KOPT-K1 (cell line): Measurements from ENCODE around the gene CT45A8.
"Not testable (repeated sequence)": the region's sequence is repeated elsewhere in the genome, so short reads cannot be mapped to it uniquely, and the experiment has no call there.

ENCODE experiments used
- H3K27ac ChIP-seq: fragments of 200-600 bp; sonication (generic); 2 replicates; pipeline ENCODE4 v1.5.1; 2016; ENCODE audit warnings: antibody characterized with exemption, mild to moderate bottlenecking, low read depth, low read length; ENCODE audit not compliant: poor library complexity, severe bottlenecking
- H3K36me3 ChIP-seq: fragments of 200-600 bp; sonication (generic); 2 replicates; pipeline ENCODE4 v1.5.1; 2017; ENCODE audit warnings: antibody characterized with exemption, mild to moderate bottlenecking, low read length, moderate library complexity; ENCODE audit not compliant: insufficient read depth
- H3K9me3 ChIP-seq: fragments of 200-600 bp; sonication (generic); 2 replicates; pipeline ENCODE4 v1.5.1; 2017; ENCODE audit warnings: antibody characterized with exemption, low read length, mild to moderate bottlenecking; ENCODE audit not compliant: insufficient read depth, poor library complexity, severe bottlenecking

Gene CT45A8, protein sequence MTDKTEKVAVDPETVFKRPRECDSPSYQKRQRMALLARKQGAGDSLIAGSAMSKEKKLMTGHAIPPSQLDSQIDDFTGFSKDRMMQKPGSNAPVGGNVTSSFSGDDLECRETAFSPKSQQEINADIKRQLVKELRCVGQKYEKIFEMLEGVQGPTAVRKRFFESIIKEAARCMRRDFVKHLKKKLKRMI

DNA sequence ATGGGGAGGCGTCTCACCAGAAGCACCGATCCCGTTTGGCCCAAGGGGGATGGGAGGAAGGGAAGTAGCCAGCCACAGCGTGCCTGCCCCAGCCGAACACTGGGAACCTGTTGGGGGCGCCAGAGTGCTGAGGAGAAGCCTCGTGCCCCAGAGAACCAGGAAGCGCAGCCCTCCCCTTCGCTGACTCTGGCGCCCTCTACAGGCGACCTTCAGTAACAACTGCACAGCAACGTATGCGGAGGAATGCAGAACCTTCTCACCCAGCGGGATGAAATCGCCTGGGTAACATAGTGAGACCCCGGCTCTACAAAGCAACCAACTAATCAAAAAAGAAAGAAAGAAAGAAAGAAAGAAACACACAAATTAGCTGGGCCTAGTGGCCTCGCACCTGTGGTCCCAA, at the start of gene CT45A8:
CT45A8 (minus strand) TSS at position 101 of the 400 bp plus-strand sequence. CDS start 3,755 bp downstream, outside the sequence.
- not testable (repeated sequence) for H3K9me3 ChIP-seq, H3K36me3 ChIP-seq, H3K27ac ChIP-seq

DNA sequence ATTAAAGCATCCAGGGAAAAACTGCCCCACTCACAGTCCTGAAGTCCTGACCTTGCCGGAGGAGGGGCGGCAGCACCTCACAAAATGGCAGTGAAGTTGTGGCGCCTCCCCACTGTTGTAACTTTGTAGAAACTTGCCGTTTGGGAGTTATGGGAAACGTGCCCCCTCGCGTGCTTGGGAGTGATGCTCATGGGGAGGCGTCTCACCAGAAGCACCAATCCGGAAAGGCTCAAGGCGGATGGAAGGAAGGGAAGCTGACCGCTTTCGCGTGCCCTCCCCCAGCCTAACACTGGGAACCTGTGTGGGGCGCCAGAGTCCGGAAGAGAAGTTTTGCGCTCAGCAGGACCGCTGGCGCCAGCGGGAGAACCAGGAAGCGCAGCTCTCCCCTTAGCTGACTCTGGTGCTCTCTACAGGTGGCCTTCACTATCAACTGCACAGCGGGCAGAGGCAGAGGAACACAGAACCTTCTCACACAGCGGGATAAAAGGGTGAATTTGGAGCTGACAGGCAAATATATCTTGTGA, 39.0 kb upstream of the CT45A8 start, which contains the start of the genes CT45A10 and SAGE1:
CT45A10 (minus strand) TSS at position 151 of the 524 bp plus-strand sequence. CDS start 8,100 bp downstream, outside the sequence.
SAGE1 (plus strand) TSS at position 423 of the 524 bp plus-strand sequence. CDS start 2,527 bp downstream, outside the sequence.
- no peaks in the 10 kb centered on the region for H3K9me3 ChIP-seq
- no peak within 1 kb of the TSS for H3K27ac ChIP-seq
- no peaks in the 10 kb centered on the region for H3K36me3 ChIP-seq

DNA sequence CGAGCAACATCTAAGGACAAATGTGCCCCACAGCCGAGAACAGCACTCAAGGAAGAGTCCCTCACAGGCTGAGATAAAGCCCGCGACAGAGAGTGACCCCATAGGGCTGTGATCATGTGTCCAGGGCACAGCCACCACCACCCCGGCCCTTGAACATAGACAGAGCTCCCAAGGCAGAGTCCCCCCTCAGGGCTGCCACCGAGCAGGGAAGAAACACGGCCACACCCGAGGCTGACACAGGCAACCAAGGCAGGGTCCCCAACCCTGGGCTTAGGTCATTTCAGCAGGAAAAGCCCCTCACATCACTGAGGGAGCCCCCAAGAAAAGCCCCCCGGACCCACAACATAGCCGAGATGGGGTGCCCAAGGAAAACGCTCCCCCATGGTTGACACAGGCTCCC, 38.4 kb upstream of the CT45A8 start:
- no peaks in the 10 kb centered on the region for H3K36me3 ChIP-seq
- no peaks in the 10 kb centered on the region for H3K9me3 ChIP-seq
- no peak overlapping the region for H3K27ac ChIP-seq

DNA sequence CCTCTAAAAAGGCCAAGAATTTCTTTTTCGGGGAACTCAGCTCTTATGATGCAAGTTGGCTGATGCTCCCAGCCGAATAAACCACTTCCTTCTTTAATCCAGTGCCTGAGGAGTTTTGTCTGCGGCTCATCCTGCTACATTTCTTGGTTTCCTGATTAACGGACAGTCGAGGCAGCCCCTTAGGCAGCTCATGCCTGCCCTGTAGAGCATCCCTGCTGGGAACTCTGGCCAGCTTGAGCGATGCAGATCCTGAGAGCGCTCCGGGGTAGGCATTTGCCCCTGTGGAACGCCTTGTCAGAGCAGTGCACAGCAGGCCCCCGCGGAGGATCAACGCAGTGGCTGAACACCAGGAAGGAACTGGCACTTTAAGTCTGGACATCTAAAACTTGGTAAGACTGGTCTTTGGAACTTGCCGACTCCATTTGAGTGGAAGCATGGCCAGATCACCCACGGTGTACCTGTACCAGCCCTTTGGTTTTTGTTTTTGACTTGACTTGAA, 35.8 kb upstream of the CT45A8 start:
- H3K9me3 ChIP-seq: no peaks in the 10 kb centered on the region
- H3K27ac ChIP-seq: no peak overlapping the region
- H3K36me3 ChIP-seq: no peaks in the 10 kb centered on the region

DNA sequence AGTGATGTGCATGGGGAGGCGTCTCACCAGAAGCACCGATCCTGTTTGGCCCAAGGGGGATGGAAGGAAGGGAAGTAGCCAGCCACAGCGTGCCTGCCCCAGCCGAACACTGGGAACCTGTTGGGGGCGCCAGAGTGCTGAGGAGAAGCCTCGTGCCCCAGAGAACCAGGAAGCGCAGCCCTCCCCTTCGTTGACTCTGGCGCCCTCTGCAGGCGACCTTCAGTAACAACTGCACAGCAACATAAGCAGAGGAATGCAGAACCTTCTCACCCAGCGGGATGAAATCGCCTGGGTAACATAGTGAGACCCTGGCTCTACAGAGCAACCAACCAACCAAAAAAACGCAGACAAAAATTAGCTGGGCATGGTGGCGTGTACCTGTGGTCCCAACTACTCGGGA, 34.6 kb upstream of the CT45A8 start:
- not testable (repeated sequence) for H3K36me3 ChIP-seq, H3K9me3 ChIP-seq, H3K27ac ChIP-seq

DNA sequence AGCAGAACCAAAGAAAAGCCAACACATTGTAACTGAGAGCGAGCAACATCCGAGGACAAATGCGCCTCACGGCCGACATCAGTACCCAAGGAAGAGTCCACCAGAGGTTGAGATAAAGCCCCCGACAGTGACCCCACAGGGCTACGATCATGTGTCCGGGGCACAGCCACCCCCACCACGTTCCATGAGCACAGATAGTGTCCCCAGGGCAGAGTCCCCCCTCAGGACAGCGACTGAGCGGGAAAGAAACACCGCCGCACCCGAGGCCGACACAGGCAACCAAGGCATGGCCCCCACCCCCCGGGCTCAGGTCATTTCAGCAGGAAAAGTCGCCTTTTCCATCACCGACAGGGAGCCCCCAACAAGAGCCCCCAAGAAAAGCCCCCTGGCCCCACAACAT, 33.9 kb upstream of the CT45A8 start:
- H3K36me3 ChIP-seq, H3K9me3 ChIP-seq, H3K27ac ChIP-seq: not testable (repeated sequence)

DNA sequence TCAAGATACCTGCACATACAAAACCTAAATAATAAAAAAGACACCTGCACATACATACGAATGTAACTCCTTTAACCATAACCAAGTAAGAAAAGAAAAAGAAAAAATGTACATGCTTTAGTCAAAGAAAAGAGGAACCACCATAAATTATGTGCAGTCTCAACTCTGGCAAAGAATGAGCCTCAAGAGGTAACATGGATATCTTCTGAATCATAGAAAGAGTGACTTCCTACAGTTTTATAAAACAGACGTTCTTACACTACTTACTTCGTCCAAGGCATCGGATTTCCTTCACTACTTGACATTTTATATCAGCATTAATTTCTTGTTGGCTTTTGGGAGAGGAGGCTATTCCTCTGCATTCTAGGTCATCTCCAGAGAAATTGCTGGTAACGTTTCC, 28.4 kb upstream of the CT45A8 start:
- not testable (repeated sequence) for H3K36me3 ChIP-seq, H3K27ac ChIP-seq, H3K9me3 ChIP-seq

DNA sequence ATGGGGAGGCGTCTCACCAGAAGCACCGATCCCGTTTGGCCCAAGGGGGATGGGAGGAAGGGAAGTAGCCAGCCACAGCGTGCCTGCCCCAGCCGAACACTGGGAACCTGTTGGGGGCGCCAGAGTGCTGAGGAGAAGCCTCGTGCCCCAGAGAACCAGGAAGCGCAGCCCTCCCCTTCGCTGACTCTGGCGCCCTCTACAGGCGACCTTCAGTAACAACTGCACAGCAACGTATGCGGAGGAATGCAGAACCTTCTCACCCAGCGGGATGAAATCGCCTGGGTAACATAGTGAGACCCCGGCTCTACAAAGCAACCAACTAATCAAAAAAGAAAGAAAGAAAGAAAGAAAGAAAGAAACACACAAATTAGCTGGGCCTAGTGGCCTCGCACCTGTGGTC, 17.4 kb upstream of the CT45A8 start, which contains the start of gene CT45A9:
CT45A9 (minus strand) TSS at position 101 of the 400 bp plus-strand sequence. CDS start 3,751 bp downstream, outside the sequence.
- H3K9me3 ChIP-seq, H3K36me3 ChIP-seq, H3K27ac ChIP-seq: not testable (repeated sequence)

DNA sequence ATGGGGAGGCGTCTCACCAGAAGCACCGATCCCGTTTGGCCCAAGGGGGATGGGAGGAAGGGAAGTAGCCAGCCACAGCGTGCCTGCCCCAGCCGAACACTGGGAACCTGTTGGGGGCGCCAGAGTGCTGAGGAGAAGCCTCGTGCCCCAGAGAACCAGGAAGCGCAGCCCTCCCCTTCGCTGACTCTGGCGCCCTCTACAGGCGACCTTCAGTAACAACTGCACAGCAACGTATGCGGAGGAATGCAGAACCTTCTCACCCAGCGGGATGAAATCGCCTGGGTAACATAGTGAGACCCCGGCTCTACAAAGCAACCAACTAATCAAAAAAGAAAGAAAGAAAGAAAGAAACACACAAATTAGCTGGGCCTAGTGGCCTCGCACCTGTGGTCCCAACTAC, 17.2 kb downstream of the CT45A8 start, which contains the start of gene CT45A7:
CT45A7 (minus strand) TSS at position 101 of the 400 bp plus-strand sequence. CDS start 3,747 bp downstream, outside the sequence.
- not testable (repeated sequence) for H3K9me3 ChIP-seq, H3K27ac ChIP-seq, H3K36me3 ChIP-seq

DNA sequence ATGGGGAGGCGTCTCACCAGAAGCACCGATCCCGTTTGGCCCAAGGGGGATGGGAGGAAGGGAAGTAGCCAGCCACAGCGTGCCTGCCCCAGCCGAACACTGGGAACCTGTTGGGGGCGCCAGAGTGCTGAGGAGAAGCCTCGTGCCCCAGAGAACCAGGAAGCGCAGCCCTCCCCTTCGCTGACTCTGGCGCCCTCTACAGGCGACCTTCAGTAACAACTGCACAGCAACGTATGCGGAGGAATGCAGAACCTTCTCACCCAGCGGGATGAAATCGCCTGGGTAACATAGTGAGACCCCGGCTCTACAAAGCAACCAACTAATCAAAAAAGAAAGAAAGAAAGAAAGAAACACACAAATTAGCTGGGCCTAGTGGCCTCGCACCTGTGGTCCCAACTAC, 34.4 kb downstream of the CT45A8 start, which contains the start of gene CT45A2:
CT45A2 (minus strand) TSS at position 101 of the 400 bp plus-strand sequence. CDS start 3,747 bp downstream, outside the sequence.
- H3K36me3 ChIP-seq, H3K9me3 ChIP-seq: not testable (repeated sequence)

DNA sequence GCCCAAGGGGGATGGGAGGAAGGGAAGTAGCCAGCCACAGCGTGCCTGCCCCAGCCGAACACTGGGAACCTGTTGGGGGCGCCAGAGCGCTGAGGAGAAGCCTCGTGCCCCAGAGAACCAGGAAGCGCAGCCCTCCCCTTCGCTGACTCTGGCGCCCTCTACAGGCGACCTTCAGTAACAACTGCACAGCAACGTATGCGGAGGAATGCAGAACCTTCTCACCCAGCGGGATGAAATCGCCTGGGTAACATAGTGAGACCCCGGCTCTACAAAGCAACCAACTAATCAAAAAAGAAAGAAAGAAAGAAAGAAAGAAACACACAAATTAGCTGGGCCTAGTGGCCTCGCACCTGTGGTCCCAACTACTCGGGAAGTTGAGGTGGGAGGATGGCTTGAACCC, 51.7 kb downstream of the CT45A8 start, which contains the start of gene CT45A6:
CT45A6 (minus strand) TSS at position 101 of the 400 bp plus-strand sequence. CDS start 3,794 bp downstream, outside the sequence.
- not testable (repeated sequence) for H3K36me3 ChIP-seq, H3K27ac ChIP-seq, H3K9me3 ChIP-seq

More for the DNA sequence above, 34.4 kb downstream of the CT45A8 start, which contains the start of gene CT45A2:
- not testable (repeated sequence) for H3K27ac ChIP-seq
